Hepatocyte (in vitro differentiated cells): ENCODE data around the gene NFIA. TPM values are rescaled to one million over a fixed set of nuclear protein-coding genes. Genes with fewer than 3 reads are reported as not detected.

Experiments used
- DNase-seq: peaks from one replicate; pipeline ENCODE4 v3.0.0-alpha.2; 2016; ENCODE audit warnings: low spot score
- H2AFZ ChIP-seq: fragments of 200-600 bp; sonication (generic); 2 replicates; pipeline ENCODE4 v1.6.0; 2016; ENCODE audit warnings: antibody characterized with exemption, mild to moderate bottlenecking
- H3K27ac ChIP-seq: fragments of 200-600 bp; sonication (generic); 2 replicates; pipeline ENCODE4 v1.5.1; 2016; ENCODE audit warnings: mild to moderate bottlenecking
- H3K27me3 ChIP-seq: fragments of 200-600 bp; sonication (generic); 2 replicates; pipeline ENCODE4 v1.6.1; 2016
- H3K36me3 ChIP-seq: fragments of 200-600 bp; sonication (generic); replicated peaks from 2 replicates; pipeline ENCODE4 v1.5.1; 2016; ENCODE audit warnings: low read depth; ENCODE audit not compliant: insufficient read depth
- H3K4me1 ChIP-seq: fragments of 200-600 bp; sonication (generic); 2 replicates; pipeline ENCODE4 v1.5.1; 2016; ENCODE audit warnings: mild to moderate bottlenecking, moderate library complexity; ENCODE audit not compliant: insufficient read depth
- H3K4me2 ChIP-seq: fragments of 200-600 bp; sonication (generic); 2 replicates; pipeline ENCODE4 v1.6.0; 2016
- H3K4me3 ChIP-seq: fragments of 200-600 bp; sonication (generic); 2 replicates; pipeline ENCODE4 v1.5.1; 2016; ENCODE audit warnings: mild to moderate bottlenecking
- H3K79me2 ChIP-seq: fragments of 200-600 bp; sonication (generic); 2 replicates; pipeline ENCODE4 v1.6.0; 2017; ENCODE audit warnings: mild to moderate bottlenecking
- H3K9me2 ChIP-seq: fragments of 200-600 bp; sonication (generic); replicated peaks from 2 replicates; pipeline ENCODE4 v1.6.0; 2017; ENCODE audit warnings: mild to moderate bottlenecking; ENCODE audit not compliant: insufficient read depth
- H3K9me3 ChIP-seq: fragments of 200-600 bp; sonication (generic); 2 replicates; pipeline ENCODE4 v1.5.1; 2016; ENCODE audit warnings: low read depth, mild to moderate bottlenecking
- H4K20me1 ChIP-seq: fragments of 200-600 bp; sonication (generic); 2 replicates; pipeline ENCODE4 v1.6.0; 2016; ENCODE audit warnings: mild to moderate bottlenecking; ENCODE audit not compliant: insufficient read depth, poor library complexity, severe bottlenecking
- EZH2 ChIP-seq: fragments of 200-600 bp; sonication (generic); IDR thresholded peaks from 2 replicates; pipeline ENCODE4 v1.6.1; 2016; ENCODE audit warnings: antibody characterized with exemption, mild to moderate bottlenecking, borderline replicate concordance
- EZH2phosphoT487 ChIP-seq: fragments of 200-600 bp; sonication (generic); IDR thresholded peaks from one replicate; pipeline ENCODE4 v1.6.1; 2018; ENCODE audit warnings: antibody characterized with exemption, mild to moderate bottlenecking, low read depth, moderate library complexity; ENCODE audit not compliant: unreplicated experiment, severe bottlenecking
- WGBS: methylation state at CpG from one replicate; pipeline ENCODE4 v1.1.6; 2016; ENCODE audit warnings: low lambda C conversion rate; ENCODE audit errors: missing lambda C conversion rate; 5-methylcytosine and 5-hydroxymethylcytosine counted together
- polyA plus RNA-seq: library from polyadenylated mRNA; unstranded; fragments of >200 nt; fragmentation: Nextera tagmentation; extraction: Ambion mirVana; gene quantifications from 2 replicates; pipeline ENCODE4 v1.2.1, GENCODE V29; 2016
- total RNA-seq: library from RNA; depleted of rRNA; stranded (reverse); fragments of >200 nt; gene quantifications from 2 replicates; pipeline ENCODE4 v1.2.3, GENCODE V29; 2014
- TF ChIP-seq, protein P1 (sequence below): fragments of 200-600 bp; sonication (generic); IDR thresholded peaks from 2 replicates; pipeline ENCODE4 v1.5.1; 2016; ENCODE audit warnings: antibody characterized with exemption, mild to moderate bottlenecking; ENCODE audit not compliant: poor library complexity

The NFIA gene
- total and polyA plus RNA-seq, 2 experiments from 2014 or later = 15.1 to 18.2 TPM

DNA sequence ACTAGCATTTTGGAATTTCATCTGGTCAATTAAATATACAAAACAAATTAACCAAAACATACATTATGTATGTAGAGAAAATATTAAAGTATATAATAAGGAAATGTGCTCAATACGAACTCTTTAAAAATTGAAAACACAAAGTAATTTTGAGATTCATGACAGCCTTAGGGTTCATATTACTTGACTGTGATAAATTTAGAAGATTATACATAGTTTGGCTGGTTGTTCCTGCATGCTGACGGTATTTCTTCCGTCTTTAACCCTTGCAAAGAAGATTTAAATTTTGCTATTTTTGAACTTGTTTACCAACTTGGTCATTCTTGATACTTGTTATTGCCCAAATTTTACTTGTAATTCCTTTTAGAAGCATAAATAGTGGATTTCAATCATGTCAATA, 298.2 kb downstream of the NFIA start:
- Histone ChIP-seq H3K9me2 (no peaks in the 10 kb centered on the region), H3K27me3 (no peaks in the 10 kb centered on the region), H3K9me3 (no peaks in the 10 kb centered on the region), H3K27ac (no peak overlapping the region), H2AFZ (no peak overlapping the region), H3K79me2 (no peaks in the 10 kb centered on the region), H3K4me2 (no peak overlapping the region), H3K36me3 (no peaks in the 10 kb centered on the region), H4K20me1 (no peaks in the 10 kb centered on the region), H3K4me1 (no peaks in the 10 kb centered on the region), H3K4me3 (no peak overlapping the region)
- 85% methylated on average over 3 of the region's 3 CpGs for WGBS
- DNase-seq = no peak
- TF ChIP-seq, protein P1, sequence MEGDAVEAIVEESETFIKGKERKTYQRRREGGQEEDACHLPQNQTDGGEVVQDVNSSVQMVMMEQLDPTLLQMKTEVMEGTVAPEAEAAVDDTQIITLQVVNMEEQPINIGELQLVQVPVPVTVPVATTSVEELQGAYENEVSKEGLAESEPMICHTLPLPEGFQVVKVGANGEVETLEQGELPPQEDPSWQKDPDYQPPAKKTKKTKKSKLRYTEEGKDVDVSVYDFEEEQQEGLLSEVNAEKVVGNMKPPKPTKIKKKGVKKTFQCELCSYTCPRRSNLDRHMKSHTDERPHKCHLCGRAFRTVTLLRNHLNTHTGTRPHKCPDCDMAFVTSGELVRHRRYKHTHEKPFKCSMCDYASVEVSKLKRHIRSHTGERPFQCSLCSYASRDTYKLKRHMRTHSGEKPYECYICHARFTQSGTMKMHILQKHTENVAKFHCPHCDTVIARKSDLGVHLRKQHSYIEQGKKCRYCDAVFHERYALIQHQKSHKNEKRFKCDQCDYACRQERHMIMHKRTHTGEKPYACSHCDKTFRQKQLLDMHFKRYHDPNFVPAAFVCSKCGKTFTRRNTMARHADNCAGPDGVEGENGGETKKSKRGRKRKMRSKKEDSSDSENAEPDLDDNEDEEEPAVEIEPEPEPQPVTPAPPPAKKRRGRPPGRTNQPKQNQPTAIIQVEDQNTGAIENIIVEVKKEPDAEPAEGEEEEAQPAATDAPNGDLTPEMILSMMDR = no peak
- TF ChIP-seq EZH2 = no peak
- no peak for TF ChIP-seq EZH2phosphoT487

DNA sequence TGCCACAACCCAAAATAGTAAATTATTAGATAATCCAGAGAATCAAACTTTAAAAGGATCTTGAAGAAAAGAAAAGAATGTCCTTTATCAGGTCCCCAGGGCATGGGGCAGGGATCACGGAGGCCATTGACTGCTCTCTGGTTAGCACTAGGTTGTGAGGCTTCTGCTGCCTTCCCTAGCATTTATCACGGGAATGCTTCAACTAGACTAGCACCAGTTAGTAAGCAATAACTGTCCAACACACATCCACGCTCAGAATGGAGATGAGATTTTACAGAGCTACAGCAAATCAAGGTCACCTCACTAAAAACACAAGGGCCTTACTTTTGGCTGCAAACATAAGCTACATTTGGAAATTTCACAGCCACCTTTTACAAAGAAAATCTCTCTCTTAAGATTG, 304.0 kb downstream of the NFIA start:
- no peak overlapping the region for H2AFZ ChIP-seq
- TF ChIP-seq, protein P1 = no peak
- TF ChIP-seq EZH2 = no peak
- no peak for TF ChIP-seq EZH2phosphoT487
- no peaks in the 10 kb centered on the region for H3K9me3 ChIP-seq
- no peak for DNase-seq
- H3K4me2 ChIP-seq = no peak overlapping the region
- no peaks in the 10 kb centered on the region for H3K9me2 ChIP-seq
- H3K27ac ChIP-seq = no peak overlapping the region
- H3K79me2 ChIP-seq = no peaks in the 10 kb centered on the region
- no peaks in the 10 kb centered on the region for H3K4me1 ChIP-seq
- H3K27me3 ChIP-seq = no peaks in the 10 kb centered on the region
- no peaks in the 10 kb centered on the region for H3K36me3 ChIP-seq
- H3K4me3 ChIP-seq = no peak overlapping the region
- H4K20me1 ChIP-seq = no peaks in the 10 kb centered on the region
- WGBS = 74% methylated on average over 3 of the region's 3 CpGs

DNA sequence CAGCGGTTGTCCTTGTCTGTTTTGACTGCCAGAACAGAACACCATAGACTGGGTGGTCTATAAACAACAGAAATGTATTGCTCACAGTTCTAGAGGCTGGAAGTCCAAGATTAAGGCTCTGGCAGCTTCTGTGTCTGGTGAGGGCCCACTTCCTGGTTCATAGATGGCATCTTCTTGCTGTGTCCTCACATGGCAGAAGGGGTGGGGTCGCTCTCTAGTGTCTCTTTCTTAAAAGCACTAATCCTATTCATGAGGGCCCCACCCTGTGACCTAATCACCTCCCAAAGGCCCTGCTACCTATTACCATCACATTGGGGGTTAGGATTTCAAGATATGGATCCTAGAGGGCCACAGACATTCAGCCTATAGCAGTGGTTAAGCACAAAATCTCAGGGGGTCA, 304.4 kb downstream of the NFIA start:
- Histone ChIP-seq H3K4me3 (no peak overlapping the region), H3K79me2 (no peaks in the 10 kb centered on the region), H3K27ac (no peak overlapping the region), H3K4me2 (no peak overlapping the region), H3K36me3 (no peaks in the 10 kb centered on the region), H3K9me3 (no peaks in the 10 kb centered on the region), H3K9me2 (no peaks in the 10 kb centered on the region), H3K27me3 (no peaks in the 10 kb centered on the region), H2AFZ (no peak overlapping the region), H3K4me1 (no peaks in the 10 kb centered on the region), H4K20me1 (no peaks in the 10 kb centered on the region)
- 87% methylated on average over 2 of the region's 2 CpGs for WGBS
- no peak for DNase-seq
- TF ChIP-seq, protein P1 = no peak
- TF ChIP-seq EZH2 (no peak), EZH2phosphoT487 (no peak)

DNA sequence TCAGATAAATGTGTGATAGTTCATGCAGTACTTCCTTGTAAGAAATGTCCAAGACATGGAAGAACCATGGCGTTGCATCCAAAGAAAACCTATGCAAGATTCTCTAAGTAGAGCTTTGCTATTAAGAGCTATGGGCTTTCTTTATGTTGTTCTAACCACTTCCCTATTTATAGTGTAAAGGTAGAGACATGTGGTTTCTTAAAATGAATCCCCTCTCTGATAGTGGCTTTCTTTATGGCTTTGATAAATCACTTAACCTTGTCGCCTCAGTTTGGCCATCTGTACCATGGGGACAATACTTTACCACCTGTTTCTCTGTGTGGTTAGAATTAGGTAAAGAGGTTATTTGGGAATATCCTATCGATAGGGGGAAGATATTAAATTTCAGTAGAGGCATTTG, 305.5 kb downstream of the NFIA start:
- H3K36me3 ChIP-seq = no peaks in the 10 kb centered on the region
- no peak for DNase-seq
- 95% methylated on average over 3 of the region's 3 CpGs for WGBS

More for the DNA sequence above, 305.5 kb downstream of the NFIA start:
- no peaks in the 10 kb centered on the region for H3K27me3 ChIP-seq
- no peak overlapping the region for H3K27ac ChIP-seq
- no peak overlapping the region for H2AFZ ChIP-seq
- no peaks in the 10 kb centered on the region for H3K9me3 ChIP-seq
- H3K79me2 ChIP-seq = no peaks in the 10 kb centered on the region
- TF ChIP-seq, protein P1 = no peak
- no peak for TF ChIP-seq EZH2
- no peak for TF ChIP-seq EZH2phosphoT487
- H3K4me3 ChIP-seq = no peak overlapping the region
- no peaks in the 10 kb centered on the region for H3K9me2 ChIP-seq
- H4K20me1 ChIP-seq = no peaks in the 10 kb centered on the region
- H3K4me2 ChIP-seq = no peak overlapping the region
- no peaks in the 10 kb centered on the region for H3K4me1 ChIP-seq
